ACC112 (cell line): Measurements from ENCODE around the gene FAM180A.
"Not testable (repeated sequence)": the region's sequence is repeated elsewhere in the genome, so short reads cannot be mapped to it uniquely, and the experiment has no call there.

ENCODE experiments used
- H2AFZ ChIP-seq: fragments of 200-600 bp; sonication (generic); one replicate; pipeline ENCODE4 v1.6.0; 2017; ENCODE audit warnings: antibody characterized with exemption, low read length; ENCODE audit not compliant: unreplicated experiment
- H3K27ac ChIP-seq: fragments of 200-600 bp; sonication (generic); 2 replicates; pipeline ENCODE4 v1.5.1; 2014; ENCODE audit warnings: low read depth, mild to moderate bottlenecking, antibody characterized with exemption, low read length, moderate library complexity
- H3K27me3 ChIP-seq: fragments of 200-600 bp; sonication (generic); 2 replicates; pipeline ENCODE4 v1.6.1; 2014; ENCODE audit warnings: mild to moderate bottlenecking, antibody characterized with exemption, low read length, moderate library complexity, mixed read lengths; ENCODE audit not compliant: insufficient read depth
- H3K36me3 ChIP-seq: fragments of 200-600 bp; sonication (generic); 2 replicates; pipeline ENCODE4 v1.6.1; 2016; ENCODE audit warnings: mild to moderate bottlenecking, antibody characterized with exemption, low read length, moderate library complexity, mixed read lengths; ENCODE audit not compliant: insufficient read depth
- H3K4me1 ChIP-seq: fragments of 200-600 bp; sonication (generic); one replicate; pipeline ENCODE4 v1.6.1; 2016; ENCODE audit warnings: low read length, mixed read lengths; ENCODE audit not compliant: insufficient read depth, unreplicated experiment, control insufficient read depth
- H3K4me3 ChIP-seq: fragments of 200-600 bp; sonication (generic); 2 replicates; pipeline ENCODE4 v1.5.1; 2014; ENCODE audit warnings: mild to moderate bottlenecking, low read depth, low read length
- H3K79me2 ChIP-seq: fragments of 200-600 bp; sonication (generic); one replicate; pipeline ENCODE4 v1.6.0; 2016; ENCODE audit warnings: low read length; ENCODE audit not compliant: control insufficient read depth, unreplicated experiment, insufficient read depth

Gene FAM180A

GRCh38 chr7:135786911-135787310, 38.3 kb upstream of the FAM180A start:
- no peaks in the 10 kb centered on the region for H3K36me3 ChIP-seq
- H3K4me1 ChIP-seq: no peaks in the 10 kb centered on the region
- H3K79me2 ChIP-seq: no peaks in the 10 kb centered on the region
- no peak overlapping the region for H2AFZ ChIP-seq
- H3K4me3 ChIP-seq: no peak overlapping the region
- no peak overlapping the region for H3K27ac ChIP-seq
- peaks cover 5% of the 10 kb centered on the region; the same call in 1 of the 2 replicates for H3K27me3 ChIP-seq

GRCh38 chr7:135785065-135785464, 36.5 kb upstream of the FAM180A start:
- no peak overlapping the region for H3K27ac ChIP-seq
- H3K4me3 ChIP-seq: no peak overlapping the region
- no peak overlapping the region for H2AFZ ChIP-seq
- H3K4me1 ChIP-seq: no peaks in the 10 kb centered on the region
- H3K79me2 ChIP-seq: no peaks in the 10 kb centered on the region
- peaks cover 5% of the 10 kb centered on the region; the same call in 1 of the 2 replicates for H3K27me3 ChIP-seq
- H3K36me3 ChIP-seq: no peaks in the 10 kb centered on the region

- Histone ChIP-seq H3K79me2 (no peaks in the 10 kb centered on the region), H3K27me3 (peaks cover 5% of the 10 kb centered on the region; the same call in 1 of the 2 replicates), H3K4me3 (no peak overlapping the region), H3K4me1 (no peaks in the 10 kb centered on the region), H3K27ac (no peak overlapping the region), H2AFZ (no peak overlapping the region), H3K36me3 (no peaks in the 10 kb centered on the region)
Measured at GRCh38 chr7:135784013-135784412, 35.4 kb upstream of the FAM180A start.

- Histone ChIP-seq H3K27ac (no peak overlapping the region), H2AFZ (no peak overlapping the region), H3K4me1 (no peaks in the 10 kb centered on the region), H3K79me2 (no peaks in the 10 kb centered on the region), H3K36me3 (no peaks in the 10 kb centered on the region), H3K4me3 (no peak overlapping the region), H3K27me3 (peaks cover 5% of the 10 kb centered on the region; the same call in 1 of the 2 replicates)
Measured at GRCh38 chr7:135782801-135783200, 34.2 kb upstream of the FAM180A start.

- H3K4me3 ChIP-seq: no peak overlapping the region
- H2AFZ ChIP-seq: no peak overlapping the region
- H3K4me1 ChIP-seq: no peaks in the 10 kb centered on the region
- no peak overlapping the region for H3K27ac ChIP-seq
- H3K79me2 ChIP-seq: no peaks in the 10 kb centered on the region
- H3K36me3 ChIP-seq: no peaks in the 10 kb centered on the region
- H3K27me3 ChIP-seq: peaks cover 5% of the 10 kb centered on the region; the same call in 1 of the 2 replicates
Measured at GRCh38 chr7:135782377-135782776, 33.8 kb upstream of the FAM180A start.

DNA sequence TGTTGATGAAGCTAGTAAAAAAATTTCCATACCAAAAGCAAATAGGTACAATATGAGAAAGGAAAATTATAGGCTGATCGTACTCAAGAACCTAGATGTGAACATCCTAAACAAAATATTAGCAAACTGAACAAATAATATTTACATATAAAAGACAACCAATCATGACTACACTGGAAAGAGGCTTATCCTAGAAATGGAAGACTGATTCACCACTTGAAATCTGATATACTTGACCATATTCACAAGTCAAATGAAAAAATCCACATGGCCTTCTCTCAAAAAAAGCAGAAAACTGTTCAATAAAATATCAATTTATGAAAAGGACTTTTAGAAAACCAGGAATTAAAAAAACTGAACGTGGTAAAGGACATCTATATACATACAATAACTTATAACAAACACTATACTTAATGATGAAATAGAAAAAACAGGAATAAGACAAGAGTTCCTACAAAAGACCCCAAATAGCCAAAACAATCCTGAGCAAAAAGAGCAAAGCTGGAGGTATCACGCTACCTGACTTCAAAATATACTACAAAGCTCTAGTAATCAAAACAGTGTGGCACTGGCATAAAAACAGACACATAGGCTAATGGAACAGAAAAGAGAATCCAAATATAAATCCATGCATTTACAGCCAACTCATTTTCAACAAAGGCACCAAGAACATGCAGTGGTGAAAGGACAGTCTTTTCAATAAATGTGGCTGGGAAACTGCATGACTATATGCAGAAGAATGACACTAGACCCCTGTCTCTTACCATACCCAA, 29.2 kb upstream of the FAM180A start:
- no peaks in the 10 kb centered on the region for H3K27me3 ChIP-seq
- no peak overlapping the region for H3K27ac ChIP-seq
- no peak overlapping the region for H3K4me3 ChIP-seq
- H2AFZ ChIP-seq: no peak overlapping the region
- no peaks in the 10 kb centered on the region for H3K79me2 ChIP-seq
- H3K4me1 ChIP-seq: no peaks in the 10 kb centered on the region
- H3K36me3 ChIP-seq: no peaks in the 10 kb centered on the region

GRCh38 chr7:135775915-135776314, 27.3 kb upstream of the FAM180A start:
- H3K27me3 ChIP-seq, H3K36me3 ChIP-seq, H2AFZ ChIP-seq, H3K27ac ChIP-seq, H3K4me1 ChIP-seq, H3K4me3 ChIP-seq, H3K79me2 ChIP-seq: not testable (repeated sequence)

GRCh38 chr7:135775230-135775629, 26.6 kb upstream of the FAM180A start:
- H3K36me3 ChIP-seq: no peaks in the 10 kb centered on the region
- H3K27me3 ChIP-seq: no peaks in the 10 kb centered on the region
- H2AFZ ChIP-seq: no peak overlapping the region
- H3K27ac ChIP-seq: no peak overlapping the region
- H3K4me3 ChIP-seq: no peak overlapping the region
- H3K4me1 ChIP-seq: peaks cover 8% of the 10 kb centered on the region
- no peaks in the 10 kb centered on the region for H3K79me2 ChIP-seq

DNA sequence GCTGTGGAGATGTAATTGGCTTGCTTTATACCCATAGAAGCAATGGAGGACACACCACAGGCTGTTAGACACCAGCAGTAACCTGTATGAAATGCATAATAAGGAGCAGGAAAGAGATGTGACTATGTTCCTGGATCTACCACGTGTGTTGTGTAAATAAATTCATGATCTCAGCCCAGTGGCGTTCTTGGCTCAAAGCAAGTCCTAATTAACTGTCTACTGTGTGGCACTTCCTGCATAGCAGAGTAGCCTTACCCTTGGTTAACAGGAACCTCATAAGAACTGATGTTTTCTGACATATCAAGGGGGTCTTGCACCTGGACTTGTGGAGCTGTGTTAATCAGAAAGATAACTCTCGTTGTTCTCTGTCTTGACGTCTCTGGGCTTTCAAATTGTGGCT, 25.7 kb upstream of the FAM180A start:
- peaks cover 8% of the 10 kb centered on the region for H3K4me1 ChIP-seq

GRCh38 chr7:135773464-135773863, 24.9 kb upstream of the FAM180A start:
- H3K27ac ChIP-seq: no peak overlapping the region
- H3K4me3 ChIP-seq: no peak overlapping the region
- no peak overlapping the region for H2AFZ ChIP-seq
- no peaks in the 10 kb centered on the region for H3K36me3 ChIP-seq
- H3K27me3 ChIP-seq: no peaks in the 10 kb centered on the region
- H3K79me2 ChIP-seq: no peaks in the 10 kb centered on the region
- peaks cover 8% of the 10 kb centered on the region for H3K4me1 ChIP-seq

More for the DNA sequence above, 25.7 kb upstream of the FAM180A start:
- no peaks in the 10 kb centered on the region for H3K27me3 ChIP-seq
- no peaks in the 10 kb centered on the region for H3K36me3 ChIP-seq
- H3K4me3 ChIP-seq: no peak overlapping the region
- H3K27ac ChIP-seq: no peak overlapping the region
- no peaks in the 10 kb centered on the region for H3K79me2 ChIP-seq
- H2AFZ ChIP-seq: no peak overlapping the region

GRCh38 chr7:135772639-135773222, 24.1 kb upstream of the FAM180A start:
- H3K27ac ChIP-seq: no peak overlapping the region
- H3K4me1 ChIP-seq: peaks cover 8% of the 10 kb centered on the region
- no peaks in the 10 kb centered on the region for H3K36me3 ChIP-seq
- H3K4me3 ChIP-seq: no peak overlapping the region
- H2AFZ ChIP-seq: no peak overlapping the region
- H3K79me2 ChIP-seq: no peaks in the 10 kb centered on the region
- no peaks in the 10 kb centered on the region for H3K27me3 ChIP-seq
